SIG-M5 treated with dmso at 0.1 percent for 504 hours (cell line): Measurements from ENCODE around the gene INPP4A.
A peak's percentile ranks its signal among the peaks of the same experiment; 100 is the strongest.

ENCODE experiments used
- DNase-seq: peaks from one replicate; lab custom pipeline; 2025; ENCODE audit not compliant: unreplicated experiment; lab: John Stamatoyannopoulos, UW

Gene INPP4A

GRCh38 chr2:98608962-98609604 lies 164.4 kb downstream of the INPP4A start:
- peak; percentile 45 for DNase-seq

GRCh38 chr2:98614024-98614739 lies 169.5 kb downstream of the INPP4A start:
- no peak for DNase-seq

- DNase-seq, result peak; percentile 19
These were observed 170.8 kb downstream of the INPP4A start for GRCh38 chr2:98615481-98615880.

- DNase-seq, result no peak
These were observed 172.5 kb downstream of the INPP4A start for GRCh38 chr2:98617149-98617548.

- DNase-seq, result no peak
These were observed 179.0 kb downstream of the INPP4A start for GRCh38 chr2:98623657-98624056.

- DNase-seq, result no peak
These were observed 187.7 kb downstream of the INPP4A start for GRCh38 chr2:98632351-98632750.

GRCh38 chr2:98634406-98635092 lies 189.9 kb downstream of the INPP4A start:
- DNase-seq, result no peak

- no peak for DNase-seq
These were observed 192.9 kb downstream of the INPP4A start for GRCh38 chr2:98637401-98638147.

GRCh38 chr2:98643496-98644100 lies 198.9 kb downstream of the INPP4A start:
- DNase-seq, result no peak
